Body of pancreas (tissue), 4 donors: ENCODE data around the gene ASPA.

Source experiments
- POLR2A ChIP-seq, 3 donors: fragments of 450-650 bp; IDR thresholded peaks; one replicate each; pipeline ENCODE4 v1.6.1; 2016; ENCODE audit warnings: antibody characterized with exemption in 3 of 3, mild to moderate bottlenecking in 2 of 3
- TF ChIP-seq, protein P1 (sequence below), 7 experiments: fragments of 450-650 bp in 4 of 7; fragments of 200-600 bp in 3 of 7; sonication (generic) in 3 of 7; IDR thresholded peaks; one replicate each; pipeline ENCODE4 v1.5.1; 2016 to 2019; ENCODE audit warnings: antibody characterized with exemption in 7 of 7

- TF ChIP-seq, protein P1, sequence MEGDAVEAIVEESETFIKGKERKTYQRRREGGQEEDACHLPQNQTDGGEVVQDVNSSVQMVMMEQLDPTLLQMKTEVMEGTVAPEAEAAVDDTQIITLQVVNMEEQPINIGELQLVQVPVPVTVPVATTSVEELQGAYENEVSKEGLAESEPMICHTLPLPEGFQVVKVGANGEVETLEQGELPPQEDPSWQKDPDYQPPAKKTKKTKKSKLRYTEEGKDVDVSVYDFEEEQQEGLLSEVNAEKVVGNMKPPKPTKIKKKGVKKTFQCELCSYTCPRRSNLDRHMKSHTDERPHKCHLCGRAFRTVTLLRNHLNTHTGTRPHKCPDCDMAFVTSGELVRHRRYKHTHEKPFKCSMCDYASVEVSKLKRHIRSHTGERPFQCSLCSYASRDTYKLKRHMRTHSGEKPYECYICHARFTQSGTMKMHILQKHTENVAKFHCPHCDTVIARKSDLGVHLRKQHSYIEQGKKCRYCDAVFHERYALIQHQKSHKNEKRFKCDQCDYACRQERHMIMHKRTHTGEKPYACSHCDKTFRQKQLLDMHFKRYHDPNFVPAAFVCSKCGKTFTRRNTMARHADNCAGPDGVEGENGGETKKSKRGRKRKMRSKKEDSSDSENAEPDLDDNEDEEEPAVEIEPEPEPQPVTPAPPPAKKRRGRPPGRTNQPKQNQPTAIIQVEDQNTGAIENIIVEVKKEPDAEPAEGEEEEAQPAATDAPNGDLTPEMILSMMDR (IDR thresholded peaks at IDR 0.05) = no peak
- TF ChIP-seq POLR2A (IDR thresholded peaks at IDR 0.05) = no peak
Observed at GRCh38 chr17:3510090-3510489, 34.3 kb downstream of the ASPA start.
